HG03575 (cell line): Measurements from ENCODE around the gene SHKBP1.

Source experiments
- ATAC-seq: cut with Tn5 transposase; IDR thresholded peaks from one replicate; pipeline ENCODE4 v1.9.1; 2021; ENCODE audit not compliant: unreplicated experiment, insufficient number of reproducible peaks, low FRiP score; ENCODE audit errors: extremely low read depth

Gene SHKBP1

GRCh38 chr19:40598121-40598917, 21.6 kb downstream of the SHKBP1 start:
- ATAC-seq = no peak

DNA sequence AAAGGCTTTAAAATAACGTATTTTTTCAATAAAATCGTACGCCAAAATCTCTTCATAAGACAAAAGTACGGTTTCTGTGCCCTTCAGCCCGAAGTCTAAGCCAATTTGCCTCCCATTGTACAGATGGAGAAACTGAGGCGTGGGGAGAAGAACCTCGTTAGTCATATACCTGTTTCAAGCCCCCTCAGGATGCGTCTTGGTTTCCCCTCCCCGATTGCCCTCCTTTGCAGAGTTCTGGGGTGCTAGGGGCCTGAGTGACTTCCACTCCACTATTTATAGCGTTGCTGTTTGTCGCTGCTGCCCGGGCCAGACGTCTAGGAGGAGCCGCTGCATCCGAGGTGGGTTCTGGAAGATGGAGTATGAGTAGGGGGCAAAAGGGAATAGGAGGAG, 22.2 kb downstream of the SHKBP1 start:
- ATAC-seq = no peak

- ATAC-seq = no peak
These were observed 22.7 kb downstream of the SHKBP1 start for GRCh38 chr19:40599331-40599901.

DNA sequence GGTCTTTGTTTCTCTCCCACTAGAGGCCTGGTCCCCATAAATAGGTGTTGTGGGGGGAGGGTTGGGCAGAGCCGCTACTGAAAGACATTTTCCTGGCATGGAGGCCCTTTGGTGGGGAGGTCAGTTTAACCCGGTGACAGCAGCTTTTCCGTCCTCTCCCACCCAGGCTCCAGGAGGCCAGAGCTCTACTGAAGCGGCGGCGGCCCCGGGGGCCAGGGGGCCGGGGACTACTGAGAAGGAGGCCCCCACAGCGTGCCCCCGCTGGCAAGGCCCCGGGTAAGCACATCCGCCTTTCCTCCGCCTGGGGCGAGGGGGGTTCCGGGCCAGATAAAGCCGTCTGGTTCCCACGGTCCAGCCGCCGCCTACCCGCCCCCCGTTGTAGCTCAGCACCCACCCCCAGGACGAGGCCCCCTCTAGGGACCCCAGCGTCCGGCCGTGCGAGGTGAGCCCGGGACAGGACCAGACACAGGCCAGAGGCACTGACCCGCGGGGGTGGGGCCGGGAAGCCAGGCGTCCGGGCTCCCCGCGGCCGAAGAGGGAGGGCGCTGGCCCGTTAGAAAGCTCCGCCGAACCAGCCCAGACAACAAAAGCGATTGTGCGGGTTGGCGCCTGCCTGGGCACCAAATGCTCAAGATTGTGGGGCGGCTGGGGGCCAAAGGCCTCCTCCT, 23.4 kb downstream of the SHKBP1 start:
- no peak for ATAC-seq

DNA sequence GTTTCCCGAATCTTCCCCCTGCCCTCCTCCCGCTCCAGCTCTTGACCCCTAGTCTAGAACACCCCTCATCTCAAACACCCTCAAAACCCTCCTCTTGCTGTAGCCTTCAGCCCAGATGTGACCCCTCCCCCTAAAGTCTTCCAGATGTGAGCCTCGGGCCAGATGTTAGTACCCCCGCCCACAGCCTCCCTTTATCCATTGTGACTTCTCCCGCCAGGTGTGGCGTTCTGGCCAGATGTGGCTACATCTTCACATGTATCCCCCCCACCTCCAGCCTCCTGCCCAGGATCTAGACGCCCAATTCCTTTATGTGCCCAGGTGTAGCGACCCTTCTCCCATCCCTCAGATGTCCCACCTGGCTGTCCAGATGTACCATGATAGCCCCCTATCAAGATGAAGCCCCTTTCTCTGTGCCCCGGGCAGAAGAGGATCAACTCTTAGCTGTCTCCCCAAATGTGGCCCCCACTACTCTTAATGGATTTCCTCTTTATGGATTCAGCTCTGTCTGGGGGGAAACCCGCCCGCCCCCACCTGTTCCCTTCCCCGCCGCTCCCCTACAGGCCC, 24.0 kb downstream of the SHKBP1 start:
- no peak for ATAC-seq

- no peak for ATAC-seq
These were observed 24.7 kb downstream of the SHKBP1 start, which contains the start of gene LTBP4 for GRCh38 chr19:40601134-40601974. Gene LTBP4, plus strand, starts transcription at chr19:40601369. Its CDS starts 19 bp downstream, at chr19:40601388.

- ATAC-seq = no peak
These were observed 26.4 kb downstream of the SHKBP1 start for GRCh38 chr19:40603071-40603388.

GRCh38 chr19:40603389-40604170, 26.9 kb downstream of the SHKBP1 start:
- ATAC-seq = peak; percentile 43

GRCh38 chr19:40604171-40604646, 27.5 kb downstream of the SHKBP1 start:
- no peak for ATAC-seq

DNA sequence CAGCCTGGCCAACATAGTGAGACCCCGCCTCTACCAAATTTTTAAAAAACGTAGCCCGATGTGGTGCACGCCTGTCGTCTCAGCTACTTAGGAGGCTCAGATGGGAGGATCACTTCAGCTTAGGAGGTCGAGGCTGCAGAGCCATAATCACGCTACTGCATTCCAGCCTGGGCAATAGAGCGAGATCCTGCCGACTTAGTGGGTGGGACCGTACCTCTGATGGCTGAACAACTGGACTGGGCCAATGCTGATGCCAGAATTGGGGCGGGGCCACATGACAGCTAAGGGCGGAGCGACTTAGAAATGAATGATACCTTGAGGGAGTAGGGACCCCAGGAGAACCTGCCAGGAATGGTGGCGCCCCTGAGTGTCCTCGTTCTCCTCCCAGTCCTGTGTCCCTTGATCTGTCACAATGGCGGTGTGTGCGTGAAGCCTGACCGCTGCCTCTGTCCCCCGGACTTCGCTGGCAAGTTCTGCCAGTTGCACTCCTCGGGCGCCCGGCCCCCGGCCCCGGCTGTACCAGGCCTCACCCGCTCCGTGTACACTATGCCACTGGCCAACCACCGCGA, 28.1 kb downstream of the SHKBP1 start:
- ATAC-seq = no peak

DNA sequence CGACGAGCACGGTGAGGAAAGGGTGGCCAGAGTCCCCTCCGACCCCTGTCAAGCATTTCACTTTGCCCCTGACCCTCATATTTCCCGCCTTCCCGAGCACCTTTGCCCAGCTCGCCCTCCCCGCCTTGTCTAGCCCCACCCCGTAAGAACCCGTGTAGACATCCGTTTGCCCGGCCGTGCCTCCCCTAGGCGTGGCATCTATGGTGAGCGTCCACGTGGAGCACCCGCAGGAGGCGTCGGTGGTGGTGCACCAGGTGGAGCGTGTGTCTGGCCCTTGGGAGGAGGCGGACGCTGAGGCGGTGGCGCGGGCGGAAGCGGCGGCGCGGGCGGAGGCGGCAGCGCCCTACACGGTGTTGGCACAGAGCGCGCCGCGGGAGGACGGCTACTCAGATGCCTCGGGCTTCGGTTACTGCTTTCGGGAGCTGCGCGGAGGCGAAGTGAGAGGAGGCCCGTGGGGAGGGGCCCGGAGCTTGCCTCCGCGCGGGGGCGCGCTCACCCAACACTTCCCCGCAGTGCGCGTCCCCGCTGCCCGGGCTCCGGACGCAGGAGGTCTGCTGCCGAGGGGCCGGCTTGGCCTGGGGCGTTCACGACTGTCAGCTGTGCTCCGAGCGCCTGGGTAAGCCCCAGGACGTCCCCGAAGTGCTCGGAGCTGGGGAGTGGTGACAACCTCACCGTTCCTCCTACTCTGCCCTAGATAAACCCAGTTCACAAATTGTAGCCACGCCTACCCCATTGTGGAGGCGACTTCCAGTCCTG, 28.7 kb downstream of the SHKBP1 start:
- ATAC-seq = no peak

GRCh38 chr19:40607311-40608239, 30.9 kb downstream of the SHKBP1 start:
- ATAC-seq = no peak

GRCh38 chr19:40608240-40608621, 31.6 kb downstream of the SHKBP1 start:
- ATAC-seq = no peak

DNA sequence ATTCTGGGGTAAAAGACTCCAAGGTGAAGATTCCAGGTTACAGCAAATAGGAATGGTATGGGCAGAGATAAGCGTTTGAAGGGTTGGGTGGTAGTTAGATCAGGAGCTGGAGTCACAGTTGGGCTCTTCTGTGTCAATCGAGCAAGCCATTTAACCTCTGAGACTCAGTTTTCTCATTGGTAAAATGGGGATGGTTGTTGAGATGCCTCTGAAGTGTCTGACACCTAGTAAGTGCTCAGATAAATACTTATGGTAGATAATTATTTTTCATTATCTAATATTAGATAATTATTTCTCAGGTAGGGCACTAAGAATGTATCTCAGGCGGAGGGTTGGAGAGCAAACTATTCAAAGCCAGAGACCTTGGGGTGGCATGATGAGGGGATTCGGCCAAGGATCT, 32.3 kb downstream of the SHKBP1 start:
- no peak for ATAC-seq

GRCh38 chr19:40609561-40610395, 33.1 kb downstream of the SHKBP1 start:
- no peak for ATAC-seq
